NOMO-1 (cell line): ENCODE data around the gene BAX.

Experiments
- DNase-seq, 2 experiments: peaks; one replicate each; lab custom pipeline; 2025; ENCODE audit not compliant: unreplicated experiment in 2 of 2; lab: John Stamatoyannopoulos, UW

The BAX gene

DNA sequence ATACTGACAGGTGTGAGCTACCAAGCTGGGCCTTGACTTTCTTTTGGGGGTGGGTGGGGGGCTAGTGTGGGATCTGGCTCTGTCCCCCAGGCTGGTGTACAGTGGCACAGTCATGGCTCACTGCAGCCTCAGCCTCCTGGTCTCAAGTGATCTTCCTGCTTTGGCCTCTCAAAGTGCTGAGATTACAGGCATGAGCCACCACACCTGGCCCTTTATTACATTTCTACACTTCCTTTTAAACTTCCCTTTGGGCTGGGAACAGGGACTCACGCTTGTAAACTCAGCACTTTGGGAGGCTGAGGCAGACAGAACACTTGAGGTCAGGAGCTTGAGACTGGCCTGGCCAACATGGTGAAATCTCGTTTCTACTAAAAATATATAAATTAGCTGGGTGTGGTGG is 22.4 kb downstream of the BAX start:
- no peak for DNase-seq

GRCh38 chr19:48982280-48982679 is 27.6 kb downstream of the BAX start:
- no peak for DNase-seq

- DNase-seq, result no peak
Observed at GRCh38 chr19:48985711-48986110, 31.0 kb downstream of the BAX start.

DNA sequence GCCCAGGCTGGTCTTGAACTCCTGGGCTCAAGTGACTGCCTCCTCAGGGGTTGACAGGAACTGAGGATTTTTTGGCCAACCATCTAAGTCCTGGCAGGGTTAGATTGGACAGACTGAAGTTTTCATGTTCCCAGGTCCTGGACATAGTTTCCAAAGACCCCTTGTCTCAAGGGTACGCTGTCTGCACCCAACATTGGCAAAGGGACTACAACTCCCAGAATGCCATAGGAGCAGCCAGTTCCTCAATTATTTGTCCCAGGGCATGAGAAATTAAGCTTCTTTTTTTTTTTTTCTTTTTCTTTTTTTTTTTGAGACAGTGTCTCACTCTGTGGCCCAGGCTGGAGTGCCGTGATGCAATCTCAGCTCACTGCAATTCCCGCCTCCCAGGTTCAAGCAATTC is 31.5 kb downstream of the BAX start:
- no peak for DNase-seq

- DNase-seq, result no peak
Observed at GRCh38 chr19:48987323-48987722, 32.6 kb downstream of the BAX start.

DNA sequence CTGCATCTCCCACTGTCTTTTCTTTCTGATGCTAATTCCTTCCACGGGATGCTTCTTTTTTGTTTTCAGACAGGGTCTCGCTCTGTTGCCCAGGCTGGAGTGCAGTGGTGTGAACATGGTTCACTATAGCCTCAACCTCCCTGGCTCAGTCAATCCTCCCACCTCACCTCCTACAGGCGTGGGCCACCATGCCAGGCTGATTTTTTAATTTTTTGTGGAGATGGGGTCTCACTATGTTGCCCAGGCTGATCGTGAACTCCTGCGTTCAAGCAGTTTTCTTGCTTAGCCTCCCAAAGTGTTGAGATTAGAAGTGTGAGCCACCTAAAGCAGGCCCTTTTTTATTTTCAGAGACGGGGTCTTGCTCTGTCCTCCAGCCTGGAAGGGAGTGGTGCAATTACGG is 33.6 kb downstream of the BAX start:
- no peak for DNase-seq

DNA sequence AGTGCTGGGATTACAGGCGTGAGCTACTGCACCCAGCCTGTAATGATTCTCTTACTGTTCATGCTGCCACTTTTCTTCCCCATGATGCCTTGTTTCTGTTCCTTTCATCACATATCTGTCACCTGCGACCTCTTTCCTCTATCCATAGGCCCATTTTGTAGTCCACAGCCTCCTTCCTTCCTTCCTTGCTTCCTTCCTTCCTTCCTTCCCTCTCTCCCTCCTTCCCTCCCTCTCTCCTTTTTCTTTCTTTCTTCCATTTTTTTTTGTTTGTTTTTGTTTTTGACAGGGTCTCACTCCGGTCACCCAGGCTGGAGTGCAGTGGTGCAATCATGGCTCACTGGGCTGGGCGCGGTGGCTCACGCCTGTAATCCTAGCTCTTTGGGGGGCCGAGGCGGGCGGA is 34.2 kb downstream of the BAX start:
- no peak for DNase-seq

GRCh38 chr19:48989701-48990291 is 35.1 kb downstream of the BAX start:
- DNase-seq, result no peak

GRCh38 chr19:48990400-48990799 is 35.7 kb downstream of the BAX start:
- no peak for DNase-seq

GRCh38 chr19:48991011-48991609 is 36.4 kb downstream of the BAX start:
- no peak for DNase-seq

- DNase-seq, result no peak
Observed at GRCh38 chr19:48991873-48992580, 37.4 kb downstream of the BAX start.

DNA sequence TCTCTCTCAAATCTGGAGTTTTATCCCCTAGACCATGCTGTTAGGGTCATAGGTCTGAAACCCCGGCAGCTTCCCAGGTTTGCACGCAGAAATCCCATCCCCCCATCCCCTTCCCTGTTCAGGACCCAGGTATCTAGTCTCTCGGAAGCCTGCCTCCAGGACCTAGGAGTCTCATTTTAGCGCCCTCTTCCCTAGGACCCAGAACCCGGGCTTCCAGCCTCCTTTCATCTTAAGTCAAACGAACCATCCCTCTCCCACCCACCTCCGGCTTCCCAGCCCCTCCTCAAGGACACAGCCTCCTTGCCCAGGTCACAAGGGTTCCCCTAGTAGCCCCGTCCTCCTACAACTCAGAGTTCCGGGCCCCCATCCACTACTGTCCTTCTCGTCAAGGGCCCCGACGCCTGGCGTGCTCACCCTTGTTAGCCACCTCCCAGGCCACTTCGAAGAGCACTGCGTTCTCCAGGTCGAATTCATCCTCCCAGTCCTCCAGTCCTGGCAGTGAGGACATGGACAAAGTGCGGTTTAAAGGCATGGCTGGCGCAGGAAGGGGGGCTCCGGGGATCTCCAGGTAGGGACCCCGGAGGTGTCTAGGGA is 38.0 kb downstream of the BAX start:
- no peak for DNase-seq

DNA sequence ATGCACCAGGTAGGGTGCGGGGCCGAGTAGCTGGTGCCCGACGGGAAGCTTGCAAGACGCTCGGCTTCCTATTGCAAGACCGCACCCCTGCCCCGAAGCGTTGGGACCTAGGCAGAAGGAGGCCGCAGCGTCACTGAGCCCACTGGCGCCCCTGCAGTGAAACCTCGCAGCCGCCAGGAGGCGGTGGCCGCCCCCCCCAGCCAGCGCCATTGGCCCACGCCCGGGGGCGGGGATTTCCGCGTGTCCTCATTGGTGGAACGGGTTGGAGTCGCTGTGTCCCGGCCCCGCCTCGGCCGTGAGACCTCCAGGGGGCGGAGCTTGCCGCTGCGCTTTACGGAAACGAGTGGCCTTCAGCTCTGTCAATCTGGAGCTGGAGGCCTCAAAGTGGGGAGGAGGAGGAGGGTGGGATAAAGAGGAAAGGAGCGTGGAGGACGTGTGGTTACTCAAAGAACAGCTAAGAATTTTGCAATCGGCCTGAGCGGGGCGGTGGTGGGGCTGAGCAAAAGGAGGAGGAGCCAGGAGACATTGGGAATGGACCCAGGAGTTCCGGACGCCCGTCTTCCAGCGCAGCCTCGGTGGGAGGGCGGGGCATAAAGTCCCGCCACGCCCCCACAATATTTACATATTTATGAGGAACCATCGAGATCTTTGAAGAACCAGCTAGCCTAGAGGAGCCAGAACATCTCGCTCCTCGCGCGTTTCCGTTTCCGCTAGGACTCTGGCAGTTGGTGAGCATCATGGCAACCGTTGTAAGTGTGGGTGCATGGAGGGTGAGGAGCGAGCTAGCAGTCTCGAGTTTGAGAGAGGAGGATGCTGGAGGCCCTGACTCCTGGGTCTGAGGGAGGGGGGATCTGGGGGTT is 38.7 kb downstream of the BAX start, which contains the start of the genes GYS1 and RUVBL2:
GYS1 (minus strand) TSS at position 135 of the 860 bp plus-strand sequence. CDS start 197 bp downstream, outside the sequence.
RUVBL2 (plus strand) TSS at position 713 of the 860 bp plus-strand sequence; CDS start at position 738, 25 bp downstream.
- peak; percentile 99 to 100 for DNase-seq

- peak in 1 of 2 experiments; percentile 21 for DNase-seq
Observed at GRCh38 chr19:48994035-48994386, 39.3 kb downstream of the BAX start.

DNA sequence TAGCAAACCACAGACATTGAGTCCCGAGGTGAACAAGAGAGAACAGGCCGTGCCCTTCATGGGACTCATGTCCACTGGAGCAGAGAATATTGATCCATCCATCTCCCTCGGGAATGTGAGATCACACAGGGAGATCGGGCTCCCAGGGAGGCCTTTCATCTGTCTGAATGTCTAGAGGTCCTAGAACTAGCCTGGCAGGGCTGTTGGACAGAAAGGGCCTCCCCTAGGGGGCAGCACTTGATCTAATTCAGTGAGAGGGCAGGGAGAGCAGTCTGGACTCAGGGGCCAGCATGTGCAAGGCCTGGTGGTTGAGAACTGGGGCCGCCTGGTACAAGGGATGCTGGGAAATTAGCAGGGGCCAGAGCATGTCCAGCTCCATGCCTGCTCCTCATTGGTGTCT is 43.3 kb downstream of the BAX start:
- no peak for DNase-seq

GRCh38 chr19:48999481-49000325 is 45.0 kb downstream of the BAX start:
- DNase-seq, result peak; percentile 41 to 60

DNA sequence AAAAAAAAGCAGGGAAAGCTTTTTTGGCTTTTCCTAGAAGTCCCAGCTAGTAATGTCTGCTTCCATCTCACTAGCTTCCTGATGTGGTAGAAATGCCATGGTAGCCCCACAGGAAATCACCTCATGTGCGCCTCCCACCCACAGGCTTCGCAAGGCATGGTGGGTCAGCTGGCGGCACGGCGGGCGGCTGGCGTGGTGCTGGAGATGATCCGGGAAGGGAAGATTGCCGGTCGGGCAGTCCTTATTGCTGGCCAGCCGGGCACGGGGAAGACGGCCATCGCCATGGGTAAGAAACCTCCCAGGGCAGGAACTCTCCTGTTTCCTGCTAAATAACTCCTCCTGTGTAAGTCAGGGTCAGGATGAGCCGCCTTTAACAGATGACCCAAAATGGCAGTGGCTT is 49.5 kb downstream of the BAX start:
- no peak for DNase-seq

GRCh38 chr19:49004964-49005614 is 50.4 kb downstream of the BAX start:
- DNase-seq, result no peak

DNA sequence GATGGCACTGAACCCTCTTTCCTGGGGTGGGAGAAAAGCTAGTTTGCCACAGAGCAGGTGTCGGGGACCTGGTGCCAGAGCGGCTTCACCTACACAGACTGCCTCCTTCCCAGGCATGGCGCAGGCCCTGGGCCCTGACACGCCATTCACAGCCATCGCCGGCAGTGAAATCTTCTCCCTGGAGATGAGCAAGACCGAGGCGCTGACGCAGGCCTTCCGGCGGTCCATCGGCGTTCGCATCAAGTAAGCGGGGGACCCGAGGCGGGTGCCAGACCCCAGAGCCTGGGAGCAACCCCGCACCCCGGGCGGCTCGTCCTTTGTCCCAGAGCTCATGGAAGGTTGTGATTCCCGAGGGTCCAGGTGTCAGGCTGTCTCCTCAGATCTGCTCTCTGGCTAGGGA is 52.2 kb downstream of the BAX start:
- DNase-seq, result no peak
